GM23248 (cell line): ENCODE measurements around the gene VCL. TPM values are rescaled to one million over a fixed set of nuclear protein-coding genes. Genes with fewer than 3 reads are reported as not detected.

Experiments
- DNase-seq: peaks from one replicate; pipeline ENCODE4 v3.0.0-alpha.2; 2015
- H2AFZ ChIP-seq: fragments of 200-600 bp; sonication (generic); 2 replicates; pipeline ENCODE4 v1.6.1; 2016; ENCODE audit warnings: antibody characterized with exemption
- H3F3A ChIP-seq: fragments of 200-600 bp; sonication (generic); 2 replicates; pipeline ENCODE4 v1.6.1; 2016; ENCODE audit warnings: mild to moderate bottlenecking, antibody characterized with exemption, mixed run types; ENCODE audit not compliant: insufficient read depth
- H3K27ac ChIP-seq: fragments of 200-600 bp; sonication (generic); 2 replicates; pipeline ENCODE4 v1.5.1; 2016; ENCODE audit warnings: mild to moderate bottlenecking
- H3K27me3 ChIP-seq: fragments of 200-600 bp; sonication (generic); replicated peaks from 2 replicates; pipeline ENCODE4 v1.6.1; 2016; ENCODE audit warnings: mild to moderate bottlenecking; ENCODE audit not compliant: insufficient read depth
- H3K36me3 ChIP-seq: fragments of 200-600 bp; sonication (generic); 2 replicates; pipeline ENCODE4 v1.6.1; 2016; ENCODE audit warnings: low read depth, mild to moderate bottlenecking
- H3K4me1 ChIP-seq: fragments of 200-600 bp; sonication (generic); 2 replicates; pipeline ENCODE4 v1.6.1; 2016; ENCODE audit warnings: mild to moderate bottlenecking; ENCODE audit not compliant: insufficient read depth
- H3K4me2 ChIP-seq: fragments of 200-600 bp; sonication (generic); one replicate; pipeline ENCODE4 v1.6.1; 2016; ENCODE audit warnings: mild to moderate bottlenecking; ENCODE audit not compliant: unreplicated experiment
- H3K4me3 ChIP-seq: fragments of 200-600 bp; sonication (generic); 2 replicates; pipeline ENCODE4 v1.5.1; 2016; ENCODE audit warnings: mild to moderate bottlenecking
- H3K79me2 ChIP-seq: fragments of 200-600 bp; sonication (generic); 2 replicates; pipeline ENCODE4 v1.6.1; 2016; ENCODE audit warnings: mild to moderate bottlenecking; ENCODE audit not compliant: insufficient read depth
- H3K9ac ChIP-seq: fragments of 200-600 bp; sonication (generic); 2 replicates; pipeline ENCODE4 v1.6.1; 2016; ENCODE audit warnings: mild to moderate bottlenecking
- H3K9me2 ChIP-seq: fragments of 200-600 bp; sonication (generic); 2 replicates; pipeline ENCODE4 v1.6.1; 2016; ENCODE audit warnings: mixed run types, mild to moderate bottlenecking, moderate library complexity; ENCODE audit not compliant: insufficient read depth
- H3K9me3 ChIP-seq: fragments of 200-600 bp; sonication (generic); one replicate; pipeline ENCODE4 v1.6.1; 2017; ENCODE audit warnings: low read depth
- H4K20me1 ChIP-seq: fragments of 200-600 bp; sonication (generic); 2 replicates; pipeline ENCODE4 v1.6.0; 2016; ENCODE audit not compliant: insufficient read depth
- EZH2 ChIP-seq: fragments of 200-600 bp; sonication (generic); IDR thresholded peaks from 2 replicates; pipeline ENCODE4 v1.6.1; 2018; ENCODE audit warnings: antibody characterized with exemption, mild to moderate bottlenecking; ENCODE audit not compliant: insufficient read depth, poor library complexity, severe bottlenecking
- EZH2phosphoT487 ChIP-seq: fragments of 200-600 bp; sonication (generic); IDR thresholded peaks from 2 replicates; pipeline ENCODE4 v1.6.1; 2018; ENCODE audit warnings: antibody characterized with exemption, moderate library complexity, mild to moderate bottlenecking, low read depth; ENCODE audit not compliant: insufficient read depth
- WGBS, 2 experiments: methylation state at CpG; one replicate each; pipeline ENCODE4 v1.1.6; 2015 to 2017; ENCODE audit warnings: low lambda C conversion rate in 2 of 2, low coverage in 1 of 2; ENCODE audit errors: missing lambda C conversion rate in 2 of 2; 5-methylcytosine and 5-hydroxymethylcytosine counted together
- in situ Hi-C: fragments of 300-500 bp; cut with MboI; formaldehyde crosslinking; loops from 2 replicates; pipeline ENCODE4 v1.15.0; 2020
- polyA plus RNA-seq: library from polyadenylated mRNA; unstranded; fragments of >200 nt; fragmentation: Nextera tagmentation; extraction: Ambion mirVana; gene quantifications from 2 replicates; pipeline ENCODE4 v1.2.1, GENCODE V29; 2016
- total RNA-seq: library from RNA; depleted of rRNA; stranded (reverse); fragments of >200 nt; shearing (Covaris generic); gene quantifications from 2 replicates; pipeline ENCODE4 v1.2.3, GENCODE V29; 2014

Gene VCL
- total and polyA plus RNA-seq, 2 experiments from 2014 or later = 177 to 235 TPM

GRCh38 chr10:73965890-73966768 is 31.8 kb upstream of the VCL start:
- Histone ChIP-seq H3K9me2 (no peaks in the 10 kb centered on the region), H3K4me2 (peak overlapping the region; percentile 55), H3K36me3 (no peaks in the 10 kb centered on the region), H3K27me3 (no peaks in the 10 kb centered on the region), H3K4me1 (peaks cover 31% of the 10 kb centered on the region), H3K4me3 (peak overlapping the region; percentile 28; the same call in 1 of the 2 replicates), H3K27ac (peak overlapping the region; percentile 68), H4K20me1 (no peaks in the 10 kb centered on the region), H2AFZ (peak overlapping the region; percentile 69), H3K79me2 (no peaks in the 10 kb centered on the region), H3K9me3 (no peaks in the 10 kb centered on the region), H3F3A (peaks cover 22% of the 10 kb centered on the region), H3K9ac (peak overlapping the region; percentile 19; the same call in 1 of the 2 replicates)
- 0 out of 2 replicates have a peak, but pooled peaks have one; percentile 45 for TF ChIP-seq EZH2phosphoT487
- TF ChIP-seq EZH2 = no peak
- 5% methylated on average over 16 of the region's 16 CpGs for WGBS, 2 experiments
- DNase-seq = peak; percentile 98
- in situ Hi-C loops = no loop called here

- TF ChIP-seq EZH2 (no peak), EZH2phosphoT487 (no peak)
- Histone ChIP-seq H3K9me2 (no peaks in the 10 kb centered on the region), H3K36me3 (no peaks in the 10 kb centered on the region), H4K20me1 (no peaks in the 10 kb centered on the region), H3K4me3 (no peak overlapping the region), H3K4me1 (peaks cover 31% of the 10 kb centered on the region), H3K4me2 (peak overlapping the region; percentile 12), H3K27me3 (no peaks in the 10 kb centered on the region), H3F3A (peaks cover 22% of the 10 kb centered on the region), H2AFZ (no peak overlapping the region; the same call in 1 of the 2 replicates), H3K27ac (peak overlapping the region; percentile 68; the same call in 1 of the 2 replicates), H3K9me3 (no peaks in the 10 kb centered on the region), H3K9ac (no peak overlapping the region), H3K79me2 (no peaks in the 10 kb centered on the region)
- in situ Hi-C loops = no loop called here
- 88 to 96% methylated on average over 4 of the region's 4 CpGs for WGBS, 2 experiments
- DNase-seq = no peak
Measured at GRCh38 chr10:73967022-73967429, 30.9 kb upstream of the VCL start.

- H3K36me3 ChIP-seq = no peaks in the 10 kb centered on the region
- peaks cover 22% of the 10 kb centered on the region for H3F3A ChIP-seq
- no peak overlapping the region for H2AFZ ChIP-seq
- no peak overlapping the region for H3K27ac ChIP-seq
- TF ChIP-seq EZH2phosphoT487 (no peak), EZH2 (no peak)
- no peaks in the 10 kb centered on the region for H3K9me2 ChIP-seq
- H3K4me1 ChIP-seq = peaks cover 31% of the 10 kb centered on the region
- no peak overlapping the region for H3K4me2 ChIP-seq
- in situ Hi-C loops = no loop called here
- no peaks in the 10 kb centered on the region for H4K20me1 ChIP-seq
- H3K9me3 ChIP-seq = no peaks in the 10 kb centered on the region
- no peak overlapping the region for H3K4me3 ChIP-seq
- no peak overlapping the region for H3K9ac ChIP-seq
- 87 to 91% methylated on average over 5 of the region's 5 CpGs for WGBS, 2 experiments
- no peak for DNase-seq
- H3K79me2 ChIP-seq = no peaks in the 10 kb centered on the region
- no peaks in the 10 kb centered on the region for H3K27me3 ChIP-seq
Measured at GRCh38 chr10:73967544-73967943, 30.4 kb upstream of the VCL start.

- H3K9ac ChIP-seq = no peak overlapping the region
- no peaks in the 10 kb centered on the region for H3K9me3 ChIP-seq
- no peaks in the 10 kb centered on the region for H4K20me1 ChIP-seq
- in situ Hi-C loops = no loop called here
- H3K4me2 ChIP-seq = no peak overlapping the region
- DNase-seq = peak; percentile 30
- H3K27me3 ChIP-seq = no peaks in the 10 kb centered on the region
- H3K4me1 ChIP-seq = peaks cover 31% of the 10 kb centered on the region
- H3K9me2 ChIP-seq = no peaks in the 10 kb centered on the region
- WGBS, 2 experiments = 38 to 40% methylated on average over 6 of the region's 6 CpGs
- H3K27ac ChIP-seq = no peak overlapping the region
- no peaks in the 10 kb centered on the region for H3K79me2 ChIP-seq
- TF ChIP-seq EZH2phosphoT487 (no peak), EZH2 (no peak)
- peaks cover 22% of the 10 kb centered on the region for H3F3A ChIP-seq
- H3K4me3 ChIP-seq = no peak overlapping the region
- H2AFZ ChIP-seq = peak overlapping the region; percentile 27; the same call in 1 of the 2 replicates
- no peaks in the 10 kb centered on the region for H3K36me3 ChIP-seq
Measured at GRCh38 chr10:73968098-73968521, 29.8 kb upstream of the VCL start.
